ENCODE measurements around the gene LINC00237. TPM values are rescaled to one million over a fixed set of nuclear protein-coding genes. Genes with fewer than 3 reads are reported as not detected.

LINC00237 gene
- total RNA-seq (2022; extraction: Qiagen RNA extraction): not detected in 5 replicates

GRCh38 chr20:21106171-21107017, at the start of gene LINC00237:
TSS of gene LINC00237 (minus strand) at chr20:21106358.

GRCh38 chr20:21125849-21126580, 19.9 kb upstream of the LINC00237 start, which contains the start of gene KIZ:
TSS of gene KIZ (plus strand) at chr20:21126082. CDS start at chr20:21126116, 34 bp downstream.

Other genes starting within 250 kb of the LINC00237 start
- 4.4 to 5.3 TPM (median 4.5 TPM) in 5 replicates for gene KIZ, start 19.7 kb upstream of the LINC00237 start, total RNA-seq (2022; extraction: Qiagen RNA extraction)
- 92.8 to 107 TPM (median 102 TPM) in 5 replicates for gene XRN2, start 197.0 kb upstream of the LINC00237 start, total RNA-seq (2022; extraction: Qiagen RNA extraction)

All from A549 treated with dexamethasone at 1 μM for 4 hours (cell line).